ENCODE data around the gene PEMT. TPM values are rescaled to one million over a fixed set of nuclear protein-coding genes. Genes with fewer than 3 reads are reported as not detected.

Gene PEMT
- total RNA-seq, 1 donor from 2014 or later: 31.1 TPM

DNA sequence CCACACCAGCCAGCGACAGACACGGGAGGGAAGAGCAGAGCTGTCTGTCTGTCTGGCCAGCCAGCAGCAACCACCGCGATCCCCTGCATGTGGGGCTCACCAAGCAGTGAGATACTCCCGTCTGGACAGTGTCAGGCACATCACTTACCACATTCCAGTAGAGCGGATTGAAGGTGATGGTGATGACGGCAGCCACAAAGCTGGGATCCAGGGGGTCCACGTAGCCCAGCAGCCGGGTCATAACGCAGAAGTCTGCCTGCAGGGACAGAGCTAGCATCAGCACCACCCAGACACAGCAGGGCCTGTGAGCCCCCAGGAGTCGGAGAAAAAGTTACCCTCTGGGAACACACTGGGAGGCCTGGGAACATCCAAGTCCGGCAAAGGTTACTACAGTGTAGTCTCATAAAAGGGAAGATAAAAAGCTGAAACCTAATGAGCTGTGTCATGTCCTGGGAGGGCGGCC is 14.7 kb downstream of the PEMT start:
- Mint-ChIP-seq H3K27me3 (ENCODE audit: low read depth) (no peaks in the 10 kb centered on the region), H3K9me3 (ENCODE audit: low read depth) (no peaks in the 10 kb centered on the region), H3K4me1 (ENCODE audit: low read depth) (peaks cover 9% of the 10 kb centered on the region), H3K27ac (ENCODE audit: unreplicated experiment) (no peak overlapping the region), H3K36me3 (ENCODE audit: low read depth) (no peaks in the 10 kb centered on the region), H3K4me3 (ENCODE audit: unreplicated experiment) (no peak overlapping the region)
- no peak for DNase-seq (ENCODE audit: low spot score)
- TF ChIP-seq, protein P1, sequence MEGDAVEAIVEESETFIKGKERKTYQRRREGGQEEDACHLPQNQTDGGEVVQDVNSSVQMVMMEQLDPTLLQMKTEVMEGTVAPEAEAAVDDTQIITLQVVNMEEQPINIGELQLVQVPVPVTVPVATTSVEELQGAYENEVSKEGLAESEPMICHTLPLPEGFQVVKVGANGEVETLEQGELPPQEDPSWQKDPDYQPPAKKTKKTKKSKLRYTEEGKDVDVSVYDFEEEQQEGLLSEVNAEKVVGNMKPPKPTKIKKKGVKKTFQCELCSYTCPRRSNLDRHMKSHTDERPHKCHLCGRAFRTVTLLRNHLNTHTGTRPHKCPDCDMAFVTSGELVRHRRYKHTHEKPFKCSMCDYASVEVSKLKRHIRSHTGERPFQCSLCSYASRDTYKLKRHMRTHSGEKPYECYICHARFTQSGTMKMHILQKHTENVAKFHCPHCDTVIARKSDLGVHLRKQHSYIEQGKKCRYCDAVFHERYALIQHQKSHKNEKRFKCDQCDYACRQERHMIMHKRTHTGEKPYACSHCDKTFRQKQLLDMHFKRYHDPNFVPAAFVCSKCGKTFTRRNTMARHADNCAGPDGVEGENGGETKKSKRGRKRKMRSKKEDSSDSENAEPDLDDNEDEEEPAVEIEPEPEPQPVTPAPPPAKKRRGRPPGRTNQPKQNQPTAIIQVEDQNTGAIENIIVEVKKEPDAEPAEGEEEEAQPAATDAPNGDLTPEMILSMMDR (IDR thresholded peaks at IDR 0.05): no peak

GRCh38 chr17:17575360-17576251 is 15.9 kb downstream of the PEMT start:
- TF ChIP-seq, protein P1 (IDR thresholded peaks at IDR 0.05): no peak
- H3K27me3 Mint-ChIP-seq (ENCODE audit: low read depth): no peaks in the 10 kb centered on the region
- H3K4me3 Mint-ChIP-seq (ENCODE audit: unreplicated experiment): no peak overlapping the region
- no peaks in the 10 kb centered on the region for H3K9me3 Mint-ChIP-seq (ENCODE audit: low read depth)
- H3K27ac Mint-ChIP-seq (ENCODE audit: unreplicated experiment): no peak overlapping the region
- DNase-seq (ENCODE audit: low spot score): no peak
- H3K36me3 Mint-ChIP-seq (ENCODE audit: low read depth): no peaks in the 10 kb centered on the region
- peaks cover 2% of the 10 kb centered on the region for H3K4me1 Mint-ChIP-seq (ENCODE audit: low read depth)

GRCh38 chr17:17573912-17574311 is 17.6 kb downstream of the PEMT start:
- TF ChIP-seq, protein P1 (IDR thresholded peaks at IDR 0.05): no peak
- H3K27me3 Mint-ChIP-seq (ENCODE audit: low read depth): no peaks in the 10 kb centered on the region
- H3K36me3 Mint-ChIP-seq (ENCODE audit: low read depth): no peaks in the 10 kb centered on the region
- no peaks in the 10 kb centered on the region for H3K4me1 Mint-ChIP-seq (ENCODE audit: low read depth)
- H3K4me3 Mint-ChIP-seq (ENCODE audit: unreplicated experiment): no peak overlapping the region
- no peaks in the 10 kb centered on the region for H3K9me3 Mint-ChIP-seq (ENCODE audit: low read depth)
- H3K27ac Mint-ChIP-seq (ENCODE audit: unreplicated experiment): no peak overlapping the region
- DNase-seq (ENCODE audit: low spot score): no peak

- Mint-ChIP-seq H3K9me3 (ENCODE audit: low read depth) (no peaks in the 10 kb centered on the region), H3K36me3 (ENCODE audit: low read depth) (no peaks in the 10 kb centered on the region), H3K4me3 (ENCODE audit: unreplicated experiment) (no peak overlapping the region), H3K4me1 (ENCODE audit: low read depth) (peaks cover 8% of the 10 kb centered on the region), H3K27me3 (ENCODE audit: low read depth) (no peaks in the 10 kb centered on the region), H3K27ac (ENCODE audit: unreplicated experiment) (no peak overlapping the region)
- TF ChIP-seq, protein P1 (IDR thresholded peaks at IDR 0.05): no peak
- no peak for DNase-seq (ENCODE audit: low spot score)
Observed at GRCh38 chr17:17572010-17572785, 19.3 kb downstream of the PEMT start.

Data from chondrocyte (in vitro differentiated cells).